GM19438 (cell line): Measurements from ENCODE around the gene SPATA19.

ENCODE experiments used
- ATAC-seq: cut with Tn5 transposase; IDR thresholded peaks from one replicate; pipeline ENCODE4 v1.9.1; 2021; ENCODE audit warnings: low read depth; ENCODE audit not compliant: unreplicated experiment

SPATA19 gene

DNA sequence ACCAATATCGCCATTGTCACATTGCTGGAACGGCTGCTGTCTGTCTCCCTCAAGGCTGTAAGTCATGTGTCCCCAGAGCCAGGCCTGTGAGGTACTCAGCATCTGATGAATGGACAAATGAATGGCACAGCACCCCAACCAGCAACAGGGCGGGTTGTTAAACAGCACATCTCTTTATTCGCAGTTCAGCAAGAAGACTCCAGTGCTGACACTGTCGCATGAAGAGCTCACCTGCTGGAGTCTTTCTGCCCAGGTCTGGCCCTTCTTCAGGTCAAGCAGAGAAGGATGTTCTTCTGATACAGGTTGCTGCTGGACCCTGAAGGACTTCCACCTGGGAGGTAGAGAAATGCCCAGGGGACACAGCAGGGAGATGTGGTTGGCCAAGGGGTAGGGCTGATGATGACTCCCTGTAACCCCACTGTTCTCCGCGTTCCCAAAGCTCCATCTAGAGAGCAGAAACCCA is 4.8 kb downstream of the SPATA19 start:
- ATAC-seq, result no peak

DNA sequence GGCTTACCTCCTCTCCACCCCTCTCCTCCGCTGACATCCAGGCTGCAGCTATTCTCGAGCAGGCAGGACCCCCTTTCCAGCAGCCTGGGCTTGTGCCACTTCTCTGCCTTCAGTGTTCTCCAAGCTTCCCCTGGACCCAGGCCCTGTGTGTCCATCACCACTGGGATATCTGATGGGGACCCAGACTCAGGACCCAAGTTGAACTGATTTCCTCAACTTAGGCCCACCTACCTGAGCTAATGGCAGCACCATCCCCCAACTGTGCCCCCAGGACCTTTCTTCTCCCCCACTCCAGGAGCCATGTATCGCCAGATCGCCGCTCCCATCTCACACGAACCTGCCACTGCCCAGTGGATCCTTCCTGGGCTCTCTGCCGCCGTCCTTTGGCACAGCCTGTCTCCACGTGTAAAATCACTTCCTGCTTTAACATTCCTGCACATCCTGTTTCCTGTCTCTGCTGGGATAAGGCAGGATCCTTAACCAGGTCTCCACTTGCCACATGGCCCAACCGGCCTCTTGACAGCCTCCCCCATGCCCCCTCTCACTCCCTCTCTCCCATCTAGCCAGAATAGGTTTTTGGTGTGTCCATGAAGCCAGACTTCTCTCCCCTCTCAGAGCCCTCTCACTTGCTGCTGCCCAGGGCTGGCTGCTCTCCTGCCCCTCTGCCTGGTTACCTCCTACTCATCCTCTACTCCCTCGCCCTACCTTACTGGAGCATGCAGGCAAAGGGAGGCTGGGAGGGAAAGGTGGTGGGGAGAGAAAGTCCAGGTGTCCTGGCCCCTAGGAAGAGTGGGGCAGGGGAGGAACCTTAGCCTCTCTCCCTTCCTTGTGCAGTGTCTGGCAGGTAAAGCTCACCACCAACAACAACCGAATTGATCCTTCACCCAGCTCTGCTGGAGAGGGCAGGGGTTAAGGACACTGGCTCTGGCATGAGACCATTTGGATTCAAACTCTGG is 9.4 kb downstream of the SPATA19 start:
- no peak for ATAC-seq

DNA sequence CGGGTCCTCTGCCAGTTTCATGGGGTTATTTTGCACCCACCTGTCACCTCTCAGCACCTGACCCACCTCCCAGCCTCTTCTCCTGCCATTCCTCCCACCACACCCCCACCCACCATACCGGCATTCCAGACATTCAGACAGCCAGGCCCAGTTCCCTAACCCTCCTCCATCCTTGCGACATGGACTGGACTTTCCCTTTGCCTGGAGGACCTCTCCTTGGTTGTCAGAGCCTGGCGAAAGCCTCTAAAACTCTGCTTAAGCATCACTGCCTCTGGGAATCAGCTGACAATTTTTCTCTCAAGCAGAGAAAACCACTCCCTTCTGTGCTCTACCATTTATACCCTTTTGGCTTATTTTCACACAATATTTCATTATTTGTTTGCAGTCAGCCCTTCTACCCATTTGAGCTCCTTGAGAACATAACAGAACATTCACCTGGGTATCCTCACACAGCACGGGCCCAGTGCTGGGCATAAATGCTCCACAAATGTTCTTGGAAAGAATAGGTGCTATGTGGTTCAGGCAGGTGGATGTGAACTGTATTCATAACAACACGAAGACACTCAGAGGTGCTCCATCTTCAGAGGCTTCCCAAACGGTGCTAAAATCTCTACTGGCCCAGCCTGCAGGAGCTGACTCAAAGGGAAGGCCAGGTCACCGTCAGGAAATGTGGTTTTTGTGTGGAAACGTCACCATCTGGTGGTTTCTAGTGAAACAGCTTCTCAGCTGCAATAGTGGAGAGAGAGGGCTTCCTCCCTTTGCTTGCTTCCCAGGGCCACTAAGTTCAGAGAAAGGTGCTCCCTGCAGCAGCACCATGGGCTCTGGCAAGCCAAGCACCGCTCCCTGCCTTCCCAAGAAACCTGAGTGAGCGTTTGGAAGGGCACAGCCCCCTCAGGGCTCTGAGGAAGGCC is 10.4 kb downstream of the SPATA19 start:
- ATAC-seq, result peak; percentile 93

DNA sequence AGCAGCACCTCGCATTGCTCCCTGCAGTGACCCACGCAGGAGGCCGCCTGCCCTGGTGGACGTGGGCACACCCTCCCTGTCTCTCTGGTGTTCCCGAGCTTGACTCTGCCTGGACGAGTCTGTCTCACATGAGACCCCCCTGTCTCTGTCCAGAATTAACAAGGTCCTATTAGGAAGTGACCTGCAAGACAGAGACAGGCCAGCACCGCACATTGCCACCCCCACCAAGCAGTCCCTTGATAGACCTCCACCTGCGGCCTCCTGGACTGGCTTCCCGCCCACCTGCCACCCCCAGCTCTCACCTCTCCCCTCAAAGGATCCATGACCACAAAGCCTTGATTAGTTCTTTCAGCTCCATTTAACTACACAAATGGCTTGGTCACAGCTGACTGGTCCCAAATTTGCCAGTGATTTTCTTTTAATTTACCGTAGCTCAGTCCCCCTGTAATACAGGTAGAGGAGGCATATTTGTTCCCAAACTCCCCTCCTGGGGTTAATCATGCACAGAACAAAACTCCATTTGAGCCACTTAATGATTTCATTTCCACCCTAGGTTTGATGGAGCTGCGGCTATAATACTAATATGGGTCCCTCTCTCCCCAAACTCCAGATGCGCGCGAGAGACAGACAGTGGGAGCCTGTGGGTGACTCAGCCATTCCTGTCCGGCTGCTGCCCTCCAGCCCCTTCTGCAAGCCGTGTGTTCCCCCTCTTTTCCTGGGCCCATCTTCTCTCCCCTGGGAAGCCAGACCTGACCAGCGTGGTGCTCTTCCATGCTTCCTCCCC is 11.2 kb downstream of the SPATA19 start:
- no peak for ATAC-seq

DNA sequence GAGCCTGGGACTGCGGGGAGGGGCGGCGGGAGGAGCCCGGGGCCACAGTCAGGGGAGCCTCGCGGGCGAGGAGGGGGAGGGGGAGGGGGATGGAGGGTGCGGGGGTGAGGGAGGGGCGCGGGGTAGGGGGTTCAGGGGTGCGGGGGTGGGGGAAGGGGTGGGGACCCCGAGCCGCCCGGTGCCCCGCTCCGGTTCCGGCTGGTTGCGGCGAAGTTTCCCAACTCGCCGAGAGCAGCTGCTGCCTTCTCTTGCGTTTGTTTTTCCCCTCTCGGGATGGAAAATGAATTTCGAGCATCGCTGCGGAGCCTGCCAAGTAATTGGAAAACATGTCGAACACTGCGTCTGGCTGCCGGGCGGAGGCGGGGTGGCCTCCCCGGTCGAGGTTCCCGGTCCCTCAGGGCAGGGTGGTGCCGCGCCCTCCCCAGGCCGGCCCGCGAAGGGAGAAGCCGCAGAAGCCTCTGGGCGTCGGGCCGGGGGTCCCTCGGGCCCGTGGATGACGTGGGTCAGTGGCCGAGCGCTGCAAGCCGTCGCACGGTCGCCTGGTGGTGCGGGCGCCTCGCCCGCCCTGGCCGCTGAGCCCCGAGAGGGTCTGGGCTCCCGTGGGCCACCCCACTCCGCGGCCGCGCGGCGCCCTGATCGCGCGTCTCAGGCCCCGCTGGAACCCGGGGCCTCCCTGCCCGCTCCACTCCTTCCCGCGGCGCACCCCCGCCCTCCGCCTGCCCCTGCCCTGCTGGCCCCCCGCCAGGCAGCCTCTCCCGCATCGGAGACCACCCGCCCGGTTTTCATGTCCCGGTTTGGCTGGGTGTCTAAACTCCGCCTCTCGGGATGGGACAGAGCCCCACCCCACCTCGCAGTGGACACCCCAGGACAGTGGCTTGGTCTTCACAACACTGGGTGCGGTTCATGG is 12.1 kb downstream of the SPATA19 start:
- ATAC-seq, result no peak

DNA sequence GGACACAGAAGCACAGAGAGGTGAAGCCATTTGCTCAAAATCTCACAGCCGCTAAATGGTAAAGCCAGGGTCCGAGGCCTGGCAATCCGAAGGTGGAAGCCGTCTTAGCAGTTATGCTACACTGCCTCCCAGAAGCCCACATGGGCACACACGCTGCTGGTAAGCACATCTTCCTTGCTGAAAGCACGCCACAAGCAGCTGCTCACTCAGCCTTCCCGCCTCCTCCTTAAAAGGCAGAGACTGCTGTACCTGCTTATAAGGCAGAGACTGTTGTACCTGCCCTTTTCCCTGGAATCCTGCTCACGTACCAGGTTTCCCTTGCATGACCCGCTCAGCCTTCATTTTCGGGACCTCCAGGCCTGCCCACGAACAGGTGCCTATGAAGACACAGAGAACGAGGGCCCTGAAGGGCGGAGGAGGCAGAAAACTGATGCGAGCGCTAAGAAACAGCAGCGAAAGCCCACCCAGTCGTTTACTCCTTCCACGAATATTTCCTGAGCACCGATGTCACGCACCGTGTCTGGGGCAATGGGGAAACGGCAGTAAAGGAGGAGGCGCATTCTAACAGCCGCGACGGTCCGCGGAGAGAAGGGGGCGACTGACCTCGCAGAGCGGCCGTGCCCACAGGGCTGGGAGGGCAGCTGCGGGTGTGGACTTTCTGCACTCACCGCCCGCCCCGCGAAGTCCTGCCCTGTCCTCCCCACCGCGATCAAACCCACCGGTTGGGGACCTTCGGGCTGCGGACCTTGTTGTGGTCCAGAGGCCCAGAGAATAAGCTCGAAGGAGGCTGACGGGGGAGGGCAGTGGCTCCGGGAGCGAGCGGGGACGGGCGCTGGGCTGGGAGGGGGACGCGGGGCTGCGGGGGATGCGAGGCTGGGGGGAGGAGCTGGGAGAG is 13.0 kb downstream of the SPATA19 start:
- ATAC-seq, result no peak

DNA sequence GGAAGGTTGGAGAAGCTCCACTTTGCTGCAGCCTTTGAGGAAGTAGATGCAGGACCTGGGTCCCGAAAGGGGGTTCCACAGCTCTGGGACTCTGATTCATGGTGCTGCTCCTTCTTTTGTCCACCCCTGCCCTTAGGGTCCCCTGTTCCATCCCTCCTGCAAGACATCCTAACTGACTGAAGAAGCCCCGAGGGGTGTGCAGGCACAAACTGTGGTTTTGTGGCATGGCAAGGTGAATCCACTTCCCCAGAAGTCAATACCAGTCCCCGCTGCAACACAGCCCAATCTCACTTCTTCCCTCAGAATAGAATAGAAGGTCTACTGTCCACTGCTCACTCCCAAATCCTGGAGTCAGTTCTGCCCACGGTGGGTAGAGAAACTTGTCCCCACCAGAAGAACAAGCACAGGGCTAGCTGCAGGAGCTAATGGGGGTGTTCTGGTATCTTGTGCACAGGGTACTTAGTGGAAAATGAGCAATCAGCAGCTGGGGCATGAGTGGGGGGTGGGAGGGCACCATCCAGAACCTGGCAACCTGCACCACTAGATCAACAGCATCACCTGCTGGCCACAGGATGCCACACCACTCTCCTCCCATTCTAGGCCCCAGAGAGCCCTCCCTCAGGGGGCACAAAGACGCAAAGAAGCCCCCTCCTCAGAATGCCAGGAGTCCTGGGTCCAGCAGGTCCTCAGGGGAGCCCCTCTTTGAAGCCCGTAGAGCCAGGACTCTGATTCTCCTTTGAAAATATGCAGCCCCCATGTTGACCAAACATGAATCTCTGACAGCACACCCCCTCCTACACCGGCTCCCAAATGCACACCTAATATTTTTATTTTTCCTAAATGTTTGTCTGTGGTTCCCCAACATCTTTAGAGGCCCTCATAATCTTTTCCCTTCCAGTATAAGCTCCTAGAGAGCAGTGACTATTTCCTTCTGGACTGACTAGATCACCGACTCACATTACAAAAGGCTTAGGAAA is 14.1 kb downstream of the SPATA19 start:
- ATAC-seq, result no peak

DNA sequence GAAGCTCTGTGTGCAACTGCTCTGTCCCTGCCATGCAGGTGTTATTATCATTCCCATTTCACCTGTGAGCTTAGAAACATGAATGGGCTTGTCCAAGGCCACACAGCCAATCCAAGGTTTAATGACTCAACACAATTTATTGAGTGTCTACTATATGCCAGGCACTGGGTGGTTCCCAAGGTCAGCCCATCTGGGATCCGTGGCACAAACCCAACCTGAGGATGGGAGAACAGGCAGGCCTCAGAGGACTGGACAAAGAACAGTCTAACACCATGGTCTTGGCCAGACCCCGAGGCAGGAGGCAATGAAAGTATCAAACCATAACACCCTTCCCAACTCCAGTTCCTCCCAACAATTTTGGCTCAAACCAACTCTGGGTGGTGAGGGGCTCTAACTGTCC is 15.7 kb downstream of the SPATA19 start:
- no peak for ATAC-seq

DNA sequence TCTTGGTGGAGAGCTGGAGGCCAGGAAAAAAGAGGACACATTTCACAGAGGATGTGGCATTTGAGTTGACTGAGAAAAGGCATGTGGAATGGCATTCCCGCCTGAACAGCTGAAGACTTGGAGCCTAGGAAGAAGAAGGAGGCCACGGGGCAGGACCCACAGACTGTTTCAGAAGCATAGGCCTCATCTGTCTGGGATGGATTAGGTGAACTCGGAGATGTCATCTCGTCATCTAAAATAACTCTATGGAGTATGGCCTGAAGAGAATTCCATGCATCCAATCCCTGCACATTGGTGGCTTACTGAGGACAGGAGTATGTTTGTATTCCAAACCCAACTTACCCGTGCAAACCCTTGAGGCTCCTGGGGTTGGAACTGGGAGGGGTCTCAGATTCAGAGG is 16.4 kb downstream of the SPATA19 start:
- no peak for ATAC-seq

DNA sequence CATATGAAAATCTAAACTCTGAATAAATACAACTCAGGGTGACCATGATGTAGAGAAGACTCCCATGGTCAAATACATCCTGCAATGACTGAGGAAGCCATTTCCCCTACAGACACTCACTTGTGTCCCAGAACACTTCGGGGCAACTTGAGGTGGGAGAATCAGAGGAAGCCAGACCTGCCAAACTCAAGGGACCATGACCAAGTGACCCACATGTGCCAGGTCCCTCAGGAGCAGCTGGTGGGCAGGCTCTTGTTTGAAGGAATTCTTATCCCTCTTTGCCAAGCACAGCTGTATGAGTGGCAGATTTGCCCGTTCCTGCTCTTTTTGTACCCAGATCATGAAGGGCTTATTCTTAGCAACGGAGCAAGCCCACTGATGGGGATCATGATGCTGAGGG is 17.8 kb downstream of the SPATA19 start:
- no peak for ATAC-seq

DNA sequence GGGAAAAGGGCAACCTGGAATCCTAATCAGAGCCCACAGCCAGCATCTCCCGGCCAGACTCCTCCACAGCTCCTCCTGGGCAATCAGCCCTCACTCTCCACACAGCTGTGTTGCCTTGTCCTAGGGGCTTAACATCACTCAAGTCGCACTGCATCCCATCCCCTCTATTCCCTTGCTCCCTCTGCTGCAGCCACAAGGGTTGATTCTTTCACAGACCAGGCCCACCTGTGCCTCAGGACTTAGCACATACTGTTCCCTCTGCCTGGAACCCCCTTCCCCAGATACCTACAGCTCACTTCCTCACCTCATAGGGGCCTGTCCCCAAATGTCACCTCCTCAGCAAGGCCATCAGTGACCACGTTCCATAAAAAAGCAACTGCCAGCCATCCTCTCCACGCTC is 18.4 kb downstream of the SPATA19 start:
- no peak for ATAC-seq

DNA sequence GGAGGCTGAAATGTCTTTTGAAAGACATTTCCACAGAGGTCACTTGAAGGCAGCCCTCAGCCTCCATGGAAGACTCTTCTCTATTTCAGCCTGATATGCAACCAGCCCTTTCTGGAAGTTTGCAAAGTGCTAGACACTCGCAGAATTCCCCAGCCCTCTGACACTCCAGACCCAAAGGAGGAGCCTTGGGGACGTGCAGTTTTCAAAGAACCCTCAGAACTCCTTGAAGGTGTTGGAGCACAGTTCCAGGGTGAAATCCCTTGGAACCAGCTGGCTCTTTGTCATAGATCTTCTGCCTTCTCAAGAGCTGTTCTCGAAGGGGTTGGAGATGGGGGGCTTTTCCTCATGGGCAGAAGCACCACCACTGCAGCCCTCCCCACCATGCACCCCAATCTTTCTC is 19.6 kb downstream of the SPATA19 start:
- ATAC-seq, result no peak

DNA sequence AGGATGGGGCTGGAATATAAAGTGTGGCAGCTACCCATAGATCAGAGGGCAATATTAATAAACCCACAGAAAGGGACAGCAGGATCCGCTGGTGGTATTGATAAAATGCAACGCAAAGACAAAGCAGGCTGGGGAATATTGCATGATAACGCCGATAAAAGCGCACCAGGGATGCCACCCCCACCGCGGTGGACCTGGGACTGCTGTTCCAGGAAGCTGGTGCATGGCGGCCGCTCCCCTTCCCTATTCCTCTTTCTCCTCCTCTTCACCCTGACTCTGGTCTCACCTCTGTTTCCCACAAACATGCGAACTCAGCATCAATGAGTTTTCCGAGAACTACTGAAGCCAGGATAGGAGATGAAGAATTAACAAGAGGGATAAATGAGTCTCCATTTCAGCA is 20.2 kb downstream of the SPATA19 start:
- ATAC-seq, result no peak

DNA sequence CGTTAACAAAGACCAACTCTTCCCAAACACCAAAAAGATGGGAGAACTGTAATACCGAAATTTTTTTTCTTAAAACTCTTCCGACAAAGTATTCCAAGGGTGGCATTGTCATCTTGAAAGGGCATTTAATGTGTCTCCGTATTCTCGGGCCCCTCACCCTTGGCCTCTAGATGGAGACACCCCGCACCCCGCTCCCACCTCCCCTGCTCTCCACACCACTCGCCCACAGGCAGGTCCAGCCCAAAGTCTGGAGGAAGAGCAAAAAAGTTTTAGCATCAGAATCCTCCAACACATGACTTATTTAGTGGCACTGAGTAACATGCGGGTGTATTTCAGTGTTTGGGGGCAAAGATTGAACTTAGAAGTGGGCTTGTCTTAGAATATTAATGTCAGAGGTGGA is 20.7 kb downstream of the SPATA19 start:
- ATAC-seq, result no peak

DNA sequence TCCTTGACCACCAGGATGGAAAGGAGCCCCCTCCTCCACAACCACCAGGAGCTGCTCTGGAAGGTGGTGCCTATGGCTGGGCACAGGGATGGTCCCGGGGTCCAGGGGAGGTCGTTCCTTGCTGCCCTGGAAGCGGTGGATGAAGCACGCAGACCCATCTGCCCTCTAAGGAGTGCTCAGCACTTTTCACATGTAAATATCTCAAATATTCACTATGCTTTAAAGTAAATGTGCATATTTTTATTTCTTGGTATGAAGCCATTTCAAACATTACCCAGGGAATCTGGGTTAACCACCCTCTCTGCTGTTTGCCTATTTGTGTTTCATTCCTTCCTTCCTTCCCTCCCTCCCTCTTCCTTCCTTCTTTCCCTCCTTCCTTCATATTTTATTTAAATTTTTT is 21.7 kb downstream of the SPATA19 start:
- no peak for ATAC-seq

DNA sequence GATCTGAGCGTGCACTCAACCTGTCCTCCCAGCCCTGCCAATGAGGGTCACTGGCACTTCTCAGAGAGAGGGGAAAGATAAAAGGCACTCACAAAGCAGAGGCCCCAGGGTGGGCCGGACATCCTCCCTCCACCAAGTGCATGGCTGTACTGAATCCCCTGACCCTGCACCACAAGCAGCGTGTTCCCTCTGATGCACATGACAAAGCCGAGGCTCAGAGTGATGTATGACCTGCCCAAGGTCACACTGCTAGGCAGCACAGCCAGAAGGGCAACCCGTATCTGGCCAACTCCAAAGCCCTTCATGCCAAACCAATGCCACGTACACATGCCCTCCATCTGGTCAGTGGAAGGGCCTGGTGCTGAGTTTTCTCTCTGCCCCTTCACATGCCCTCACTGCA is 22.1 kb downstream of the SPATA19 start:
- ATAC-seq, result no peak

DNA sequence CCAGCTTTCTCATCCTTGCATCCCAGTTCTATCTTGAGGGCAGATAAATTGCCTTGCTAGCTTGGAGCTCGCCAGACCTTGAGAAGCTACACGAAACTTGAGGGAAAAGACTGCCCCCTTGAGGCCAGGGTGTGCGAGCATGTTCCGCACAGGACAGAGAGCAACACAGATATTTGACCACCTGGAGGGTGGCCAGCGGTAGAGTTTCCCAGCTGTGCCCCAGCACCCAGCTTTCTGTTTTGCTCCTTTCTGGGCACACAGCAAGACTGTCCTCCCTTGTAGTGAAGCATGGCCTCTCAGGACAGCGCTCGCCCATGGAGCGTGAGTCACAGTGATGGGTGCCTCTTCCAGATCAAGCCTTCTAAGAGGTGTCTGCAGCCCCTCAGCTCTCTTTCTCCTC is 23.5 kb downstream of the SPATA19 start:
- ATAC-seq, result no peak
